Stimulated activated CD4-positive, alpha-beta T cell treated with anti-CD3 and anti-CD28 coated beads, Interleukin-12 subunit alpha, Interleukin-12 subunit beta, amount 100 ng/mL, for 48 hours (primary cell): ENCODE measurements around the gene SNX2.

Experiments
- DNase-seq, 3 donors: peaks; one replicate each; pipeline ENCODE4 v3.0.0-alpha.2; 2020; ENCODE audit warnings: low read depth in 2 of 3, low spot score in 1 of 3

Gene SNX2

DNA sequence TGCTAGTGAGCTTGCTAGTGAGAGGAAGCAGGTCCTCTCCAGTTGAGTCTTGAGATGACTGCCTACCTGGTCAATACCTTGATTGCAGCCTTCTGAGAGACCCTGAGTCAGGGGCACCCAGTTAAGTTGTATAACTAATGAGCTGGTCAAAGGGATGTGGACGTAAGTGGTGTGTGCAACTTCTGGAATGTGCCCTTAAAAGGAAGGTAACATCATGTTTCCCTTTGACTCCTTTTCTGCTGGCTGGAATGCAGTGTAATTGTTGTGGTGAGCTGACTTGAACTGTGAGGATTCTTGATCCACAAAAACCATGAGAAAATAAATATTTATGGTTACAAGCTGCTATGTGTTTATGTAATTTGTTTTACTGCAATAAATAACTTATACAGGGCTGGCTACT is 2.4 kb upstream of the SNX2 start:
- no peak for DNase-seq

GRCh38 chr5:122773619-122774018 is 1.3 kb upstream of the SNX2 start:
- no peak for DNase-seq

- no peak for DNase-seq
Observed at GRCh38 chr5:122774519-122774860, 390 bp upstream of the SNX2 start.

GRCh38 chr5:122775550-122776542 is 966 bp downstream of the SNX2 start:
- DNase-seq: no peak

- DNase-seq: no peak
Observed at GRCh38 chr5:122778157-122778556, 3.3 kb downstream of the SNX2 start.

- no peak for DNase-seq
Observed at GRCh38 chr5:122779451-122779850, 4.6 kb downstream of the SNX2 start.

GRCh38 chr5:122780296-122780695 is 5.4 kb downstream of the SNX2 start:
- DNase-seq: no peak

GRCh38 chr5:122781465-122781864 is 6.6 kb downstream of the SNX2 start:
- DNase-seq: no peak

GRCh38 chr5:122785294-122785693 is 10.4 kb downstream of the SNX2 start:
- DNase-seq: no peak

DNA sequence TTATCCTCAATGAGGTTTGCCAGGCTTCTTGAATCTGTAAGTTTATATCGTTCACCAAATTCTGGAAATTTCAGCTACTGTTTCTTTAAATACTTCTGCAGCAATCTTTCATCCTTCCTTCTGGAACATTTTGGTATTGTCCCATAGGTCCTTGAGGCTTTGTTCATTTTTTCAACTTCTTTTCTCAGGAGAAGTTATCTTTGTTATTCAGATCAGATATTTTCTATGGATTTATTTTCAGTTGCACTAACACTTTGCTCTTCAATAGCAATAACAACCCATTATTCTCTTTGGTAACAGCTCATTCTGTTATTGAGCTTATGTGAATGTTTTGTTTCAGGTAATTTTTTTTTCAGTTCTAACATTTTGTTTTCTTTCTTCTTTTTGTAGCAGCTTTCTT is 13.5 kb downstream of the SNX2 start:
- DNase-seq: no peak

DNA sequence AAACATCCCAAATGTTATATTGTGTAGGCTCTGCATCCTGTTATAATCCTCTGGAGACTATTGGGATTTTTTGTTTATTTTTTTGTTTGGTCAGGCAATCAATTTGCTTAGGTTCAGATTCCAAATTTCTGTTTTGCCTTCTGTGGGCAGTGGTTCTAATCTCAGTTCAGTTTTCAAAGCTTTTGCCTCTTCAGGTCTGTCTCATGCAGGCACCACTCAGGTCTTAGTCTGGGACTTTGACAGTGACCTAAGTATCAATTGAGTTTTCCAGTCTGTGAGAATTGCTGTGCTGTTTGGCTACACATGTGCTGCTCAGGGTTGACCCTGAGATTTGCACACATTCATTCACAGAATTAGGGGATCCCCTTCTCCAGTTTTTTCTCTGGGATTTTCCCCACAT is 14.1 kb downstream of the SNX2 start:
- no peak for DNase-seq

- DNase-seq: no peak
Observed at GRCh38 chr5:122789461-122790171, 14.7 kb downstream of the SNX2 start.

DNA sequence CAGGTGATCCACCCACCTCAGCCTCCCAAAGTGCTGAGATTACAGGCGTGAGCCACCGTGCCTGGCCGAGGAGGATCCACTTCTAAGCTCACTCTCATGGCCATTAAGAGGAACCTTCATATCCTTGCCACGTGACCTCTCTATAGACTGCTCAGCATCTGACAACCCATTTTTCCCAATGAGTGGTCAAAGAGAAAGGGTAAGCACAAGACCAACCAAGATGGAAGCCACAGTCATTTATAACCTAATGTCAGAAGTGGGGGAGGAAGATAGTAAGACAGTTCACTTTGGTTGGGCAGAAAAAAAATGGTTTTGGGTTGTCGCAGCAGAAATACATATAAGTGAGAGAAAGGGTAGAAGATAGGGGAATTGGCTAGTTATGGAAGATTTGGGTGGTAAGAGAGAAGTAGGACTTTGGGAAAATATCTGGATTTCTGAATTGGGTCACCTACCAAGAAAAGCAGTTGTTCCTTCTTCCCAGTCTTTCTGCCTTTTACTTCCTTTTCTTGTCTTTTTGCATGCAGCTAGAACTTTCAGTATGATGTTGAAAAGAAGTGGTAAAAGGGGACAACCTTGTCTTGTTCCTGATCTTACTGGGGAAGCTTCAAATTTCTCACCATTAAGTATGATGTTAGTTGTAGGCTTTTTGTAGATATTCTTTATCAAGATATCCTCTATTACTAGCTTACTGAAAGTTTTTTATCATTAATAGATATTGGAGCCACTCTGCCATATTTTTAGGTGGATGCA is 15.6 kb downstream of the SNX2 start:
- DNase-seq: no peak

DNA sequence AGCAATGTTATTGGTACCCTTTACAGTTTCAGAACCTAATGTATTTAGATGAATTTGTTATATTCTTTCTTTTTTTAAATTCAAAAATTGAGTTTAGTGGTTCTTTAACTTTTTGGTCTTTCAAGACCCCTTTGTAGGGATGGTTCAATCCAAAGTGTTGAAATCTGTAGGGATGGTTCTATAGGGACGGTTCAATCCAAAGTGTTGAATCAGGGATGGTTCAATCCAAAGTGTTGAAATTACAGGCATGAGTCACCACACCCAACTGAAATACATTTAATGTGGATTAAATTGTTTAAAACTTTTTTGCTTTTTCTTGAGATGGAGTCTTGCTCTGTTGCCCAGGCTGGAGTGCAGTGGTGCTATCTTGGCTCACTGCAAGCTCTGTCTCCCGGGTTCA is 30.6 kb downstream of the SNX2 start:
- DNase-seq: no peak

DNA sequence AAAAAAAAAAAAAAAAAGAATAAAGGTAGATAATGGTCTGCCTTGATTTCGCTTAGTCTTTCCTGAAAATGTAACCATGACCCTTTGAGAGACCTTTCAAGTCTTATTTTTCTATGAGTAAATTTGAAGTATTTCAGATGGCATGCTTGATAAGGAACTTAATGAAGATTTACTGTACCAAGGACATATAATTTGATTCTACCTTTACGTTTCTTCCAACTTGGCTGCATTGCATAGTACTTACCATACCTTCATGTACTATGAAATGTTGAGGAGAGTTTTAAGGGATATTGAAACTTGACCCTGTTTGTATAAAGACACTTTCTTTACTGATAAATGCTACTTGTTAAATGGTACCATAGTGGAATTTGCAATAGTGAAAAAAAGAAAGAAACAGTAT is 35.5 kb downstream of the SNX2 start:
- no peak for DNase-seq

DNA sequence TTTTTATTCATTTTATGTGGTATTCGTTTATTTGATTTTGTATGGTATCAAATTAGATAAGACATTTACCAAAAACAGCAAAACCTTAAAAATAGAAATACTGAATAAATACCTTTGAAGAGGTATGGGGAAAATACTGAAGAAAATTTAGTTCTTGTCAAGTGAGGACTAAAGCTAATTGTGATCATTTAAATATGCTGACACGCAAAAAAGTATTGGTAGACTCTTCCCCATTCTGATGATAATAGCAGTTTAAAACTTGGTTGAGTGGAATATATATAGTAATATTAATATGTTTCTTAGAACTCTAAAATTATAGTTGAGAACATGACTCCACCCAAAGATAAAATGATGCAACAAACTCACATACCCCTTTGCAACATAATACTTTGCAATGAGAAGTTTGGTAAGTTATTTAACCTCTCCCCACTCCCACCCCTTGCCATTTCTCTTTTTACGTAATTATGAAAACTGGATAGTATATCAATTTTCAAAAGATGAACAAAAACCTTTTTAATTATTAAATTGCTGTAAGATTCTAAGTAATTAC is 40.4 kb downstream of the SNX2 start:
- no peak for DNase-seq

- no peak for DNase-seq
Observed at GRCh38 chr5:122816756-122817155, 41.9 kb downstream of the SNX2 start.

- no peak for DNase-seq
Observed at GRCh38 chr5:122831984-122832383, 57.1 kb downstream of the SNX2 start.

- no peak for DNase-seq
Observed at GRCh38 chr5:122835681-122836080, 60.8 kb downstream of the SNX2 start.

DNA sequence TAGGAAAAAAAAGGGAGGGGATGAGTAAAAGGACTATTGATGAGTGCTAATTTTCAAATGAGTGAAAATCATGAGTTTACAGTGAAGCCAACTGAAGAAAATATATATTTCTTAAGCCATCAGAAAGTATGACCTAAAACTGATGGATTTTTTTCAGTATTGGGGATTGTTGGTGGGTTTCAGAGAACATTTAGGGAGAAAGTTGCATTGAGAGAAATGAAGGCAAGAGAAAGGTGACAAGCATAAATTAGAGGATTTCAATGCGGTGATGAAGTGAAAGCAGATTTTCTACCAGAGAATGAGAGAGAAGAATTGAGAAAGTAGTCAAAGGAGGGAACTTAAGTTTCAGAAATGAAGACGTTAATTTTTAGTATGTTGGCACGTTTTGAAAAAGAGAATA is 62.1 kb downstream of the SNX2 start:
- DNase-seq: no peak

DNA sequence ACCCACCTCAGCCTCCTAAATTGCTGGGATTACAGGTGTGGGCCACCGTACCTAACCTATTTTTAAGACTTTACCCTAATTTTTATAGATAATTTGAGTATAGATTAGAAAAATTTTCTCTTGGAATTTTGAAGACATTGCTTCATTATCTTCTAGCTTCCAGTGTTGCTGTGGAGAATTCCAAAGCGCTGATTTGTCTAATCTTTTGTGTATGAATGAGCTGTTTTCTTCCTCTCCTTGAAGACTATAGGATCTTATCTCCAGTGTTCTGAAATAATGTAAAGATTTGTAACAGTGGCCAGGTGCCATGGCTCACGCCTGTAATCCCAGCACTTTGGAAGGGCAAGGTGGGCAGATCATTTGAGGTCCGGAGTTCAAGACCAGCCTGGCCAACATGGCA is 64.9 kb downstream of the SNX2 start:
- DNase-seq: no peak
